DMS153 treated with DMSO at 0.1 percent for 48 hours (cell line): ENCODE data around the gene TCFL5.
"Not testable (repeated sequence)": the region's sequence is repeated elsewhere in the genome, so short reads cannot be mapped to it uniquely, and the experiment has no call there.

Source experiments
- DNase-seq: peaks from one replicate; lab custom pipeline; 2025; ENCODE audit not compliant: unreplicated experiment; lab: John Stamatoyannopoulos, UW

The TCFL5 gene

DNA sequence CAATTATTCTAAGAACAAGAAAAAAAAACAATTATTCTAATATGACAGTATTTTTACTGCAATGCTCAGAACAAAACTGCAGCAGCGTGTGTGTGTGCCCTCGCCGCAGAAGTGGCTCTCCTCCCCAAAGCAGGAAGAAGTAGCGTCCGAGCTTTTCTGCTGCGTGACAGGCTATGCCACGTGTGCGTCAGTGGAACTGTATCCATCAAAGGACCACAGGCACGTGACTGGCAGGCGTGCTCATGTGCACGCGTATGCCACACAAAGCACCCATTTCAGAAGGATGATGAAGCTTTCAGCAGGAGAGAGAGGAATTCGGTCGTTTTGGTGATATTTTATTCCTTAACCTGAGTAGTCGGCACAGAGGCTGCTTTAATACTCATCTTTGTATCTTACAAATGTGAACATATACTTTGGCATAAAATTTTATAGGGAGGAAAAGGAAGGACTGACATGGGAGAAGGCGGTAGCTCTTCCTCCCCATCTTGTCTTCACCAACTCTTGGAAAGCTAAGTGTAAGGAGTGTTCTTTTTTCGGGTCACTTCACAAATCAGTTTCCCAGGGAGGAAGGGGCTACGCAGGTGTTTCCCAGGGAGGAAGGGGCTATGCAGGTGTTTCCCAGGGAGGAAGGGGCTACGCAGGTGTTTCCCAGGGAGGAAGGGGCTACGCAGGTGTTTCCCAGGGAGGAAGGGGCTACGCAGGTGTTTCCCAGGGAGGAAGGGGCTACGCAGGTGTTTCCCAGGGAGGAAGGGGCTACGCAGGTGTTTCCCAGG lies 3.4 kb downstream of the TCFL5 start:
- no peak for DNase-seq

- no peak for DNase-seq
Observed at GRCh38 chr20:62856931-62857619, 4.5 kb downstream of the TCFL5 start.

- no peak for DNase-seq
Observed at GRCh38 chr20:62855120-62855519, 6.5 kb downstream of the TCFL5 start.

DNA sequence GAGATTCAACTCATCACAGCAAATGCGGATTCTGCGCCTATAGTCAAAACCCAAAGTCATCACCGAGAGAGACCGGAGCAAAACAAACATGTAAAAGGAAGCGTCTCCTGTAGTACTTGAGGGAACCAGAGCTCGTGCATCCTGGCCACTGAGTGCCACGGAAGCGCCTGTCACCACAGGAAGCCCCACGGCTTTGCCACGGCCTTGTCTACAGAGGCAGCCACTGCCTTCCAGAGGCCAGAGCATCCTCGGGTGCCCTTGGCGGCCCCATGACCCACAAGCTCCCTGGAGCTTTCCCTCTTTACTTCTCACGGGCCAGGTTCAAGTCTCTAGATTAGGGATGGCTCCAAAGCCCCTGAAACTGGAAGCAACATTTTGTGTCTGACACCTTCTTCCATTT lies 7.5 kb downstream of the TCFL5 start:
- no peak for DNase-seq

DNA sequence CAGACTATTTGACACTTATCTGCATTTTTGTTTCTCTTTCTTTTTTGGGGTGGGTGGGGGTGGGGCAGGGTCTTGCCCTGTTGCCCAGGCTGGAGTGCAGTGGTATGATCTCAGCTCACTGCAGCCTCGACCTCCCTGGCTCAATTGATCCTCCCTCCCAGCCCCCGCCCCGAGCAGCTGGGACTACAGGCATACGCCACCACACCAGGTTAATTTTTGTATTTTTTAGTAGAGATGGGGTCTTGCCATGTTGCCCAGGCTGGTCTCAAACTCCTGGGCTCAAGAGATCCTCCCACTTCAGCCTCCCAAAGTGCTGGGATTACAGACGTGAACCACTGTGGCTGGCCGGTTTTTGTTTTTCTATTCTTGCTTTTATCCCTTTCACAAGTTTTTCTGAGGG lies 8.3 kb downstream of the TCFL5 start:
- not testable (repeated sequence) for DNase-seq

- no peak for DNase-seq
Observed at GRCh38 chr20:62852841-62853240, 8.8 kb downstream of the TCFL5 start.

GRCh38 chr20:62852196-62852595 lies 9.4 kb downstream of the TCFL5 start:
- DNase-seq: no peak

DNA sequence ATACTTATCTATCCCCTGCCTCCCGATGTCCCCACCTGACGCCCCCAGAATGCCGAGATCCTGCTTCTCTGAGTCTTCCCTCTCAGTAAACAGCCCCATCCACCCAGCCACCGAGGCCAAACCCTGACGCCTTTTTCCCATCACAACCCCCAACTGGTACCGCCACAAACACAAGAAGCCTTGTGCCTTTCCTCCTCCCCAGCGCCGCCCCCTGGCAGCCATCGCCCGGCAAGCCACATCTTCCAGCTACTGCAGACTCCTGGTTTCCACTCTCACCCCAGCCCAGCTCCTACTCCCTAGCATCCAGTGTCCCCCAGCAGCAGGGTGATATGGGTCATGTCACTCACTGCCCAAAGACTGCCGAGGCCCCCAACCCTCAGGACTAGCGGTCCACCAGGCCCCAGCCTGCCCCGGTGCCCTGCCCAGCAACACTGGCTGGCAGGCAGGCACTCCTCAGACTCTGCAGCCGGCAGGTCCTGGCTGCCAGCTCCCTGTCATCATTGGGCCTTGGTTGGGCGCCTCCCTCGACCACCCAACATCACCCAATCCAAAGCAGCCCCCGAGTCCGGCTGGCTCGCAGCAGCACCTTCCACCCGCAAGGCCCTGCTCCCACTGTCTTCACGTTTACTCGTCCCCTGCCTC lies 11.2 kb downstream of the TCFL5 start:
- DNase-seq: no peak

- no peak for DNase-seq
Observed at GRCh38 chr20:62849431-62849830, 12.2 kb downstream of the TCFL5 start.

GRCh38 chr20:62848917-62849316 lies 12.7 kb downstream of the TCFL5 start:
- not testable (repeated sequence) for DNase-seq

DNA sequence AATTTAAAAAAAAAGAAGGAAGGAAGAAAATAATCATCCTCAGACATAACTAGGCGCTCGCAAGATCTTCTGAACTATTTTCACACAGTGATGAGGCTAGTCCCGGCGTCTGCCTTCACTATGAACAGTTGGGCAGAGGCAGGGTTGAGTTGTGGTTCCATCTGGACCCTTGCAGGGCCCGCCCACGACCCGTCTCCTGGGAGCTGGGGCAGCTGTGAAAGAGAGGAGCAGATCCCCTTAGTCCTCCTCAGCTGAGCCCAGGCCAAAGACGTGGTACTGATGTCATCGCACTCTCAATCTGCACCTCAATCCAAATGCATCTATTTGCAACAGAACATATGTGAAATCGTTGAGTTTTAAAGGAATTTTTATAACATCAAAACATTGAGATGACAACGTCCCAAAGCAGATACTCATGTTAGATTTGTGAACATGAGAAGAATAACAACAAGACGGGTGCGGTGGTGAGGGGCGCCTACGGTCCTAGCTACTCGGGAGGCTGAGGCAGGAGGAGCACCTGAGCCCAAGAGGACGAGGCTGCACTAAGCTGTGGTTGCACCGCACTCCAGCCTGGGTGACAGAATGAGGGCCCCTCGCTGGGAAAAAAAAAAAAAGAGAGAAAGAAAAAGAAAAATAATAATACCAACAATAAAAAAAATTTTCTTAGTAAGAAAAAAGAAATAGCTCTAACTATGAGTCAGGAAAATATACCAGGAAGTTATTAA lies 15.3 kb downstream of the TCFL5 start:
- no peak for DNase-seq

GRCh38 chr20:62845416-62846160 lies 16.0 kb downstream of the TCFL5 start:
- DNase-seq: no peak

- DNase-seq: no peak
Observed at GRCh38 chr20:62844182-62844581, 17.4 kb downstream of the TCFL5 start.

GRCh38 chr20:62843656-62844055 lies 18.0 kb downstream of the TCFL5 start:
- no peak for DNase-seq

DNA sequence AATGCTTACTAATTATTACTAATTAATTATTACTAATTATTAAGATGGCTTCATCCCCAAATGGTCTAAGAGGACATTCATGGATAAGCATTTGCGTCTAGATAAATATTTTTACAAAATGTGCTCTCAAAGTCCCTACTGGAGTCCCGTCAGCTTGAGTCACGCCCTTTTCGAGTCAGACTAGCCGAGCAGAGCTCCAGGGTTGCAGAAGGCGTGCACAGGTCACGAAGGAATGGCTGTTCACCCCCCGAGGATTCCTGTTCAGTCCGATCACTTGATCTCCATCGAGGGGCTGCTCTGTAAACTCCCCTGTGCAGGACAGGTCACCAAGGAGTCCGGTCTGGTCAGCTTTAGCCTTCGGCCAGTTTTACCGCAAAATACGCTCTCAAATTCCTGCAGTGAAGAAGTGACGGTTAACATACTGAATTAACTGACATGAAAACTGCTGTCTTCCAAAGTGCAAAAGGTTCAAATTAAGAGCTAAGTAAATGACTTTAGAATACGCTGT lies 19.9 kb downstream of the TCFL5 start:
- no peak for DNase-seq

DNA sequence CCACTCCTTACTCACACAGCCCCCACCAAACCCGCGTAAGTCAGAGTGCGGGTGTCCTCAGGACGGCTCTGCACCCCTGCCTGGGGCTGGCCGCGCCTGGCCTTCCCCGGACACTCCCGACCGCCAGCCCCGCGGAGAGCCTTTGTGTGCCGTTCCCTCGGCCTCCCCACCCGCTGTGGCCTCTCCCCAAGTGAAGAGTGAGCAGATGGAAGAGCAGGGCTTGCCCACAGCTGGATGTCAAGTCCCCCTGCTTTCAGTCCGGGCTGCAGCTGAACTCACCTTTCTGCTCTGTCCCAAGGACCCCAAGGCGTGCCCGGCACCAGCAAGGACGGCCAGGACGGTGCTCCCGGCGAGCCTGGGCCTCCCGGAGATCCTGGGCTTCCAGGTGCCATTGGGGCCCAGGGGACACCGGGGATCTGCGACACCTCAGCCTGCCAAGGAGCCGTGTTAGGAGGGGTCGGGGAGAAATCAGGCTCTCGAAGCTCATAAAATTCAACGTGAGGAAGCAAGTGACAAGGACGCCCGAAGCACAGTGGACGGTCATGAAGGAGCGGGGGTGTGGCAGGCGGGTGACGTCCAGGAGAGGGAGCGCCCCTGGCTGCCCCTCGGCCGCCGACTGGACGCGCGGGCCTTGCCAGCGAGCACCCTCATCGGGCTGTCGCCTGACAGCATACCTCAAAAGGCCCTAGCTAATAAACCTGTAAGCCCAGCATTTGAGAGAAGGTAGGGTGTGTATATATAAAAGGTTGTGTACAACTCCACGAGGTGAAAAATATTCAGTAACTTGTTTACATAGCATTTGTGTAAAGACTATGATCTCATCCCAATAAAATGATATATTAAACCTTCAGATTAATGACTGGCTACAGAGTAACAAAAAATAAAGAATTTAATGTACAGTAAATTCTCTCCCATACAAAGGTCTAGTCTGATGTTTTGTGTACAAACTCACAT lies 21.1 kb downstream of the TCFL5 start:
- no peak for DNase-seq

- no peak for DNase-seq
Observed at GRCh38 chr20:62839816-62840215, 21.8 kb downstream of the TCFL5 start.

DNA sequence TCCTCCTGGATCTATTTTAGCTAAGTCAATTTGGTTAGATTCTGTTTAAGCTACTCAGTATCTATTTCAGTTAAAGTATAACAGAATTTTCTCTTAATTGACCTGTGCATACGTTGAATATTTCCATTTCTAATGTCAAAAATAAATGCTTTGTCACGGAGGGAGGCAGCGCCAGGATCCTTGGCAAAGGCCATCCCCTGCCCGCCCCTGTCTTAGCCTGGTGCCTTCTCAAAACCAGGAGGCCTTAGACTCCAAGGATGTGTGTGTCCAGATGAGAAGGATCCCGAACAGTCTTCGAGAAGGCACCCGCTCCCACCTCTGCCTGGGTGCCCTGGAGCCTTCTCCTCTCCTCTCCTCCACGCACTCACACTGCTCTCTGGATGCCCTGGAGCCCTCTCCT lies 22.4 kb downstream of the TCFL5 start:
- DNase-seq: no peak

GRCh38 chr20:62838128-62838891 lies 23.3 kb downstream of the TCFL5 start:
- DNase-seq: peak; percentile 71
